GM12878 (cell line): ENCODE measurements around the gene LEPR. TPM values are rescaled to one million over a fixed set of nuclear protein-coding genes. Genes with fewer than 3 reads are reported as not detected.

ENCODE experiments used
- ATAC-seq: fragments of 200-7000 bp; cut with Tn5 transposase; 3 replicates; pipeline ENCODE4 v1.9.1; 2020; ENCODE audit warnings: mild to moderate bottlenecking, moderate library complexity
- BruUV-seq: library from RNA; stranded (reverse); fragments of 400-500 nt; replicated peaks from 2 replicates; lab custom pipeline; 2021; lab: Mats Ljungman, UMichigan
- CTCF ChIA-PET: fragments of 300-600 bp; sonication (Branson Sonifier 250); formaldehyde crosslinking; extraction: SDS; loops from one replicate; lab custom pipeline; 2021; ENCODE audit warnings: inconsistent platforms; lab: Yijun Ruan, JAX
- POLR2A ChIA-PET: fragments of 350-600 bp; formaldehyde crosslinking; extraction: SDS; loops from one replicate; lab custom pipeline; 2021; ENCODE audit warnings: inconsistent platforms; lab: Charles Lee
- RAD21 ChIA-PET: fragments of 300-600 bp; sonication (Branson Sonifier 250); formaldehyde crosslinking; loops from one replicate; lab custom pipeline; 2023; ENCODE audit warnings: antibody characterized with exemption; ENCODE audit not compliant: unreplicated experiment; lab: Charles Lee
- SMC1A ChIA-PET: fragments of 300-600 bp; sonication (Branson Sonifier 250); formaldehyde crosslinking; loops from one replicate; lab custom pipeline; 2023; ENCODE audit not compliant: unreplicated experiment, uncharacterized antibody; lab: Charles Lee
- DNase-seq: peaks from one replicate; pipeline ENCODE4 v3.0.0-alpha.2; 2011; ENCODE audit warnings: low read depth, low spot score
- FAIRE-seq: peaks from 3 replicates; lab custom pipeline; 2011; peaks lifted over from hg19 to GRCh38; lab: Jason Lieb, UNC
- H2AFZ ChIP-seq: 2 replicates; pipeline ENCODE4 v1.6.0; 2011; ENCODE audit warnings: low read depth, low read length, control low read depth; ENCODE audit not compliant: control insufficient read depth
- H3K27ac ChIP-seq: 2 replicates; pipeline ENCODE4 v1.5.1; 2011; ENCODE audit warnings: control low read depth; ENCODE audit not compliant: control insufficient read depth, insufficient read depth
- H3K27me3 ChIP-seq, 2 experiments: replicated peaks in 1 of 2; 2 replicates each; pipeline versions ENCODE4 v1.6.0 to v1.6.1; 2011; ENCODE audit warnings: low read length in 1 of 2; ENCODE audit not compliant: control insufficient read depth in 2 of 2, insufficient read depth in 2 of 2
- H3K36me3 ChIP-seq, 2 experiments: 2 replicates each; pipeline ENCODE4 v1.5.1; 2011; ENCODE audit warnings: low read length in 1 of 2; ENCODE audit not compliant: control insufficient read depth in 2 of 2, insufficient read depth in 2 of 2
- H3K4me1 ChIP-seq: 2 replicates; pipeline ENCODE4 v1.6.1; 2011; ENCODE audit warnings: mild to moderate bottlenecking, low read length, moderate library complexity, mixed read lengths; ENCODE audit not compliant: control insufficient read depth, insufficient read depth
- H3K4me2 ChIP-seq: 2 replicates; pipeline ENCODE4 v1.6.0; 2011; ENCODE audit warnings: control low read depth; ENCODE audit not compliant: control insufficient read depth, insufficient read depth
- H3K4me3 ChIP-seq: fragments of 200-600 bp; sonication (generic); 2 replicates; pipeline ENCODE4 v1.5.1; 2016
- H3K79me2 ChIP-seq: 2 replicates; pipeline ENCODE4 v1.6.0; 2011; ENCODE audit warnings: low read length; ENCODE audit not compliant: control insufficient read depth, insufficient read depth
- H3K9ac ChIP-seq: 2 replicates; pipeline ENCODE4 v1.8.0; 2011; ENCODE audit warnings: low read length, control low read depth, mixed read lengths; ENCODE audit not compliant: control insufficient read depth, insufficient read depth
- H3K9me3 ChIP-seq: replicated peaks from 3 replicates; pipeline ENCODE4 v1.5.1; 2011; ENCODE audit warnings: mild to moderate bottlenecking, low read length; ENCODE audit not compliant: control insufficient read depth, insufficient read depth
- H4K20me1 ChIP-seq: 2 replicates; pipeline ENCODE4 v1.6.0; 2011; ENCODE audit not compliant: control insufficient read depth, insufficient read depth
- BCL11A ChIP-seq: IDR thresholded peaks from 2 replicates; pipeline ENCODE4 v1.6.1; 2011; ENCODE audit warnings: low read depth, low read length
- BRCA1 ChIP-seq: IDR thresholded peaks from 2 replicates; pipeline ENCODE4 v1.6.1; 2011; ENCODE audit warnings: low read depth, low read length, improper control_type of control experiment
- EED ChIP-seq: sonication (generic); IDR thresholded peaks from 2 replicates; pipeline ENCODE4 v1.6.1; 2016; ENCODE audit warnings: antibody characterized with exemption, low read depth
- HCFC1 ChIP-seq: fragments of 150-350 bp; IDR thresholded peaks from 2 replicates; pipeline ENCODE4 v1.6.1; 2014; ENCODE audit warnings: low read length
- MTA3 ChIP-seq: IDR thresholded peaks from 2 replicates; pipeline ENCODE4 v1.6.1; 2012; ENCODE audit warnings: low read length, inconsistent platforms, borderline replicate concordance
- MYB ChIP-seq: fragments of 150-350 bp; IDR thresholded peaks from 2 replicates; pipeline ENCODE4 v1.6.1; 2014; ENCODE audit warnings: mild to moderate bottlenecking, low read depth, low read length, borderline replicate concordance
- MYC ChIP-seq: IDR thresholded peaks from 2 replicates; pipeline ENCODE4 v1.6.1; 2011; ENCODE audit warnings: mild to moderate bottlenecking, low read length, moderate library complexity, inconsistent platforms; ENCODE audit not compliant: insufficient read depth, insufficient replicate concordance, insufficient read length, severe bottlenecking
- NFYA ChIP-seq: IDR thresholded peaks from 2 replicates; pipeline ENCODE4 v1.6.1; 2011; ENCODE audit warnings: low read depth, mild to moderate bottlenecking, low read length, improper control_type of control experiment, borderline replicate concordance
- POLR2A ChIP-seq: IDR thresholded peaks from 2 replicates; pipeline ENCODE4 v1.6.1; 2011; ENCODE audit warnings: low read depth, mild to moderate bottlenecking, low read length
- RAD21 ChIP-seq: IDR thresholded peaks from 2 replicates; pipeline ENCODE4 v1.6.1; 2011; ENCODE audit warnings: mild to moderate bottlenecking, low read depth, low read length, moderate library complexity; ENCODE audit not compliant: insufficient read depth
- SIN3A ChIP-seq: IDR thresholded peaks from 2 replicates; pipeline ENCODE4 v1.6.1; 2012; ENCODE audit warnings: low read depth, low read length, improper control_type of control experiment
- TCF7 ChIP-seq: IDR thresholded peaks from 2 replicates; pipeline ENCODE4 v1.6.1; 2014; ENCODE audit warnings: antibody characterized with exemption, borderline replicate concordance
- WGBS: methylation state at CpG from one replicate; pipeline ENCODE4 v1.1.6; 2016; ENCODE audit warnings: low lambda C conversion rate; ENCODE audit not compliant: insufficient replicate concordance, insufficient coverage; ENCODE audit errors: missing lambda C conversion rate; 5-methylcytosine and 5-hydroxymethylcytosine counted together
- in situ Hi-C: fragments of 300-500 bp; cut with MboI; formaldehyde crosslinking; loops from 9 replicates; pipeline ENCODE4 v1.14.3; 2018; ENCODE audit warnings: mixed read lengths
- intact Hi-C: fragments of 100-400 bp; cut with micrococcal nuclease; formaldehyde crosslinking; loops from one replicate; pipeline ENCODE4 v1.14.2; 2022; ENCODE audit not compliant: unreplicated experiment
- polyA plus RNA-seq, 11 experiments: library from polyadenylated mRNA; depleted of rRNA in 4 of 11; unstranded in 6 of 11; stranded (reverse) in 5 of 11; fragments of >200 nt; fragmentation: Nextera tagmentation in 4 of 11; fragmentation: Illumina TruSeq in 1 of 11; extraction: Ambion mirVana in 4 of 11; extraction: Trizol in 1 of 11; gene quantifications; 1 replicate in 1 of 11; 2 replicates in 10 of 11; pipeline versions ENCODE4 v1.2.1 to v1.2.3, GENCODE V29; 2011 to 2016; ENCODE audit warnings: inconsistent platforms in 2 of 11, missing spikeins in 2 of 11, low read depth in 1 of 11
- total RNA-seq, 4 experiments: library from RNA; depleted of rRNA in 3 of 4; stranded (reverse); fragments of >200 nt in 3 of 4; fragmentation: Illumina TruSeq in 1 of 4; extraction: Trizol in 1 of 4; gene quantifications; 2 replicates each; pipeline versions ENCODE4 v1.2.1 to v1.2.3, GENCODE V29; 2013 to 2021
- TF ChIP-seq, protein P1 (sequence below): fragments of 450-650 bp; conservative IDR thresholded peaks from 2 replicates; pipeline ENCODE4 v1.6.1; 2017; ENCODE audit warnings: mild to moderate bottlenecking, moderate library complexity
- TF ChIP-seq, protein P2 (sequence below): fragments of 450-650 bp; IDR thresholded peaks from 2 replicates; pipeline ENCODE4 v1.6.1; 2017; ENCODE audit warnings: mild to moderate bottlenecking
- TF ChIP-seq, protein P3 (sequence below): IDR thresholded peaks from 2 replicates; pipeline ENCODE4 v1.6.1; 2012; ENCODE audit warnings: improper control_type of control experiment, low read depth, low read length; ENCODE audit not compliant: insufficient replicate concordance

The LEPR gene
- total and polyA plus RNA-seq, 10 of the 15 experiments (the other 5 are each of a cell fraction or from before 2014, with no cell fraction given), result 0.49 to 3.7 (median 1.2) TPM

DNA sequence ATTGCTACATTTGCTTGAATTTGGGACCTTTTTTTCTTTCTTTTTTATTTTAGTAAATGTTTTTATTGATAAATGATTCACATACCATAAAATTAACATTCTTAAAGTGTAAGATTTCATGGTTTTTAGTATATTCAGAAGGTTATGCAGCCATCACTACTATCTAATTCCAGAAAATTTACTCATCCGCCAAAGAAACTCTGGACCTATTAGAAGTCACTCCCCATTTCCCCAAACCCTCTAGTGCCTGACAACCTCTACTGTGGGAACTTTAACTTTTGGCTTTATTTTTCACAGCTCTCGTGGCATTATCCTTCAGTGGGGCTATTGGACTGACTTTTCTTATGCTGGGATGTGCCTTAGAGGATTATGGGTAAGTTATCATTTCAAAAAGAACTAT lies 4.5 kb downstream of the LEPR start:
- Histone ChIP-seq H4K20me1 (no peaks in the 10 kb centered on the region), H3K9me3 (no peaks in the 10 kb centered on the region; the same call in 2 of the 3 replicates), H3K27ac (no peak overlapping the region), H3K4me1 (no peaks in the 10 kb centered on the region; the same call in 1 of the 2 replicates), H3K79me2 (peaks cover 33% of the 10 kb centered on the region), H3K4me3 (no peak overlapping the region), H3K9ac (no peak overlapping the region), H3K4me2 (no peak overlapping the region), H2AFZ (no peak overlapping the region), H3K27me3 (no peaks in the 10 kb centered on the region), H3K36me3 (peaks cover 4 to 9% of the 10 kb centered on the region in 2 experiments; a peak in 2 of 4 replicates)
- intact Hi-C loops, result no loop called here
- no TSS peak for BruUV-seq
- ATAC-seq (no peak), FAIRE-seq (no peak), DNase-seq (no peak)
- CTCF ChIA-PET, result no interaction called here
- WGBS, result 90% methylated on average over 2 of the region's 2 CpGs
- in situ Hi-C loops, result loop anchor here (10.0 kb wide), 1 partner anchor 820 kb away; no protein-coding TSS in a partner anchor
- RAD21 ChIA-PET, result no interaction called here
- POLR2A ChIA-PET, result no interaction called here
- SMC1A ChIA-PET, result no interaction called here
- TF ChIP-seq BCL11A, result no peak
- no peak for TF ChIP-seq SIN3A
- TF ChIP-seq, protein P1, sequence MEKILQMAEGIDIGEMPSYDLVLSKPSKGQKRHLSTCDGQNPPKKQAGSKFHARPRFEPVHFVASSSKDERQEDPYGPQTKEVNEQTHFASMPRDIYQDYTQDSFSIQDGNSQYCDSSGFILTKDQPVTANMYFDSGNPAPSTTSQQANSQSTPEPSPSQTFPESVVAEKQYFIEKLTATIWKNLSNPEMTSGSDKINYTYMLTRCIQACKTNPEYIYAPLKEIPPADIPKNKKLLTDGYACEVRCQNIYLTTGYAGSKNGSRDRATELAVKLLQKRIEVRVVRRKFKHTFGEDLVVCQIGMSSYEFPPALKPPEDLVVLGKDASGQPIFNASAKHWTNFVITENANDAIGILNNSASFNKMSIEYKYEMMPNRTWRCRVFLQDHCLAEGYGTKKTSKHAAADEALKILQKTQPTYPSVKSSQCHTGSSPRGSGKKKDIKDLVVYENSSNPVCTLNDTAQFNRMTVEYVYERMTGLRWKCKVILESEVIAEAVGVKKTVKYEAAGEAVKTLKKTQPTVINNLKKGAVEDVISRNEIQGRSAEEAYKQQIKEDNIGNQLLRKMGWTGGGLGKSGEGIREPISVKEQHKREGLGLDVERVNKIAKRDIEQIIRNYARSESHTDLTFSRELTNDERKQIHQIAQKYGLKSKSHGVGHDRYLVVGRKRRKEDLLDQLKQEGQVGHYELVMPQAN, result no peak
- TF ChIP-seq, protein P2, sequence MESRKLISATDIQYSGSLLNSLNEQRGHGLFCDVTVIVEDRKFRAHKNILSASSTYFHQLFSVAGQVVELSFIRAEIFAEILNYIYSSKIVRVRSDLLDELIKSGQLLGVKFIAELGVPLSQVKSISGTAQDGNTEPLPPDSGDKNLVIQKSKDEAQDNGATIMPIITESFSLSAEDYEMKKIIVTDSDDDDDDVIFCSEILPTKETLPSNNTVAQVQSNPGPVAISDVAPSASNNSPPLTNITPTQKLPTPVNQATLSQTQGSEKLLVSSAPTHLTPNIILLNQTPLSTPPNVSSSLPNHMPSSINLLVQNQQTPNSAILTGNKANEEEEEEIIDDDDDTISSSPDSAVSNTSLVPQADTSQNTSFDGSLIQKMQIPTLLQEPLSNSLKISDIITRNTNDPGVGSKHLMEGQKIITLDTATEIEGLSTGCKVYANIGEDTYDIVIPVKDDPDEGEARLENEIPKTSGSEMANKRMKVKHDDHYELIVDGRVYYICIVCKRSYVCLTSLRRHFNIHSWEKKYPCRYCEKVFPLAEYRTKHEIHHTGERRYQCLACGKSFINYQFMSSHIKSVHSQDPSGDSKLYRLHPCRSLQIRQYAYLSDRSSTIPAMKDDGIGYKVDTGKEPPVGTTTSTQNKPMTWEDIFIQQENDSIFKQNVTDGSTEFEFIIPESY, result no peak
- TF ChIP-seq NFYA, result no peak
- TF ChIP-seq BRCA1, result no peak
- TF ChIP-seq MTA3, result no peak
- TF ChIP-seq HCFC1, result no peak
- no peak for TF ChIP-seq POLR2A
- TF ChIP-seq EED, result no peak
- TF ChIP-seq MYC, result no peak
- TF ChIP-seq RAD21, result no peak
- no peak for TF ChIP-seq MYB
- TF ChIP-seq, protein P3, sequence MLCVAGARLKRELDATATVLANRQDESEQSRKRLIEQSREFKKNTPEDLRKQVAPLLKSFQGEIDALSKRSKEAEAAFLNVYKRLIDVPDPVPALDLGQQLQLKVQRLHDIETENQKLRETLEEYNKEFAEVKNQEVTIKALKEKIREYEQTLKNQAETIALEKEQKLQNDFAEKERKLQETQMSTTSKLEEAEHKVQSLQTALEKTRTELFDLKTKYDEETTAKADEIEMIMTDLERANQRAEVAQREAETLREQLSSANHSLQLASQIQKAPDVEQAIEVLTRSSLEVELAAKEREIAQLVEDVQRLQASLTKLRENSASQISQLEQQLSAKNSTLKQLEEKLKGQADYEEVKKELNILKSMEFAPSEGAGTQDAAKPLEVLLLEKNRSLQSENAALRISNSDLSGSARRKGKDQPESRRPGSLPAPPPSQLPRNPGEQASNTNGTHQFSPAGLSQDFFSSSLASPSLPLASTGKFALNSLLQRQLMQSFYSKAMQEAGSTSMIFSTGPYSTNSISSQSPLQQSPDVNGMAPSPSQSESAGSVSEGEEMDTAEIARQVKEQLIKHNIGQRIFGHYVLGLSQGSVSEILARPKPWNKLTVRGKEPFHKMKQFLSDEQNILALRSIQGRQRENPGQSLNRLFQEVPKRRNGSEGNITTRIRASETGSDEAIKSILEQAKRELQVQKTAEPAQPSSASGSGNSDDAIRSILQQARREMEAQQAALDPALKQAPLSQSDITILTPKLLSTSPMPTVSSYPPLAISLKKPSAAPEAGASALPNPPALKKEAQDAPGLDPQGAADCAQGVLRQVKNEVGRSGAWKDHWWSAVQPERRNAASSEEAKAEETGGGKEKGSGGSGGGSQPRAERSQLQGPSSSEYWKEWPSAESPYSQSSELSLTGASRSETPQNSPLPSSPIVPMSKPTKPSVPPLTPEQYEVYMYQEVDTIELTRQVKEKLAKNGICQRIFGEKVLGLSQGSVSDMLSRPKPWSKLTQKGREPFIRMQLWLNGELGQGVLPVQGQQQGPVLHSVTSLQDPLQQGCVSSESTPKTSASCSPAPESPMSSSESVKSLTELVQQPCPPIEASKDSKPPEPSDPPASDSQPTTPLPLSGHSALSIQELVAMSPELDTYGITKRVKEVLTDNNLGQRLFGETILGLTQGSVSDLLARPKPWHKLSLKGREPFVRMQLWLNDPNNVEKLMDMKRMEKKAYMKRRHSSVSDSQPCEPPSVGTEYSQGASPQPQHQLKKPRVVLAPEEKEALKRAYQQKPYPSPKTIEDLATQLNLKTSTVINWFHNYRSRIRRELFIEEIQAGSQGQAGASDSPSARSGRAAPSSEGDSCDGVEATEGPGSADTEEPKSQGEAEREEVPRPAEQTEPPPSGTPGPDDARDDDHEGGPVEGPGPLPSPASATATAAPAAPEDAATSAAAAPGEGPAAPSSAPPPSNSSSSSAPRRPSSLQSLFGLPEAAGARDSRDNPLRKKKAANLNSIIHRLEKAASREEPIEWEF, result no peak
- TF ChIP-seq TCF7, result no peak
